KG1 (cell line): ENCODE results near the gene PDAP1.
"Not testable (repeated sequence)": the region's sequence is repeated elsewhere in the genome, so short reads cannot be mapped to it uniquely, and the experiment has no call there.

Source experiments
- DNase-seq: peaks from one replicate; lab custom pipeline; 2025; lab: John Stamatoyannopoulos, UW

Gene PDAP1

DNA sequence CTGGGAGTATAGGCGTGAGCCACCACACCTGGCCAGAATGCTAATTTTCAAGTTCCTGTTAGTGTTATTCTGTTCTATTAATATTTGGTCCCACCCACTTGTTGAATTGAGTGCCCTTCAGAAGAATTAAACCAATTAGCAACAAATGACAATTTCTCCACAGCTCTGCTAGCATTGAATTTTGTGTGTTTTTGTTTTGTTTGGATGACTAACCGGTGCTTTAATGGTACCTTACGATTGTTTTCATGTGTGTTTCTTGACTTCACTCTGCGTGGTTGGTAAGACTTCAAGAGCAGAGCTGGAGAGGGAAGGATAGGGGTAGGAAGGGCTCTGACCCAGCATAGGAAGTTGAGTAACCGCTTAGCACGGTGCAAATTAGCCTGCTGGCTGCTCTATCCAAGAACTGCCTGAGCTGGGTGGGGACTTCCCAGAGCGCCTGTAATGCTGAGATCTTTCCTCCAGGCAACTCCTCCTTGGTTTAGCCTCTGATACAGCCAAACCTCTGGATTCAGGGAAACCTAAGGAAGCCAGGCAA is 29.3 kb downstream of the PDAP1 start:
- DNase-seq: no peak

DNA sequence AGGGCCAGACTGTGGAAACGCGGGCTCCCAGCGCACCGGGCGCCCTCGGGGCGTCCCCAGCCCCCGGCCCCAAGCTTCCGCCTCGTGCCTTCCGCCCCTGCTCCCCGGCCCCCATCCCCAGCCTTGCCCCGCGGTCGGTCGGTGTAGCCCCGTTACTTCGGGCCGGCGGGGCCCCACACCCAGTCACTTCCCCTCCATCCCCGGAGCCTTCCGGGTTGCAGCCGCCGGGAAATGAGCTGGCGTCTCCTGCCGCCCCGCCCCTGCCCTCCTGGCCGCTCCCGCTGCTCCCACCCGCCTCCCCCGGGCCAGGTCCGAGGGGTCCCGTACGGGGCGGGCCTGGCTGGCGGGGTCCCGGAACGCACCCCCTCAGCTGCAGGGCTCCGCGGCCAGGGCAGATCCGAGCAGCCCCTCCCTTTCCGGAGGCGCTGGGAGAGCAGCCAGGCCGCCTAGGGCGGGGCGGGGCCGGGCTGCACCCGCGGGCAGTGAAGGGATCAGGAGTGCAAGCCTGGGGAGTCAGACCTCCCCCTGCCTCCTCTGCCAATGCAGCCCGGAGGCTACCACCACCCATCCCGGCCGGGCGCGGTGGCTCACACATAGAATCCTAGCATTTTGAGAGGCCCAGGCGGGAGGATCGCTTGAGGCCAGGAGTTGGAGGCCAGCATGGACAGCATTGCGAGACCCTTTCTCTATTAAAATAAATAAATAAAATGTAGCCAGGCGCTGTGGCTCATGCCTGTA is 33.2 kb downstream of the PDAP1 start:
- DNase-seq: no peak

DNA sequence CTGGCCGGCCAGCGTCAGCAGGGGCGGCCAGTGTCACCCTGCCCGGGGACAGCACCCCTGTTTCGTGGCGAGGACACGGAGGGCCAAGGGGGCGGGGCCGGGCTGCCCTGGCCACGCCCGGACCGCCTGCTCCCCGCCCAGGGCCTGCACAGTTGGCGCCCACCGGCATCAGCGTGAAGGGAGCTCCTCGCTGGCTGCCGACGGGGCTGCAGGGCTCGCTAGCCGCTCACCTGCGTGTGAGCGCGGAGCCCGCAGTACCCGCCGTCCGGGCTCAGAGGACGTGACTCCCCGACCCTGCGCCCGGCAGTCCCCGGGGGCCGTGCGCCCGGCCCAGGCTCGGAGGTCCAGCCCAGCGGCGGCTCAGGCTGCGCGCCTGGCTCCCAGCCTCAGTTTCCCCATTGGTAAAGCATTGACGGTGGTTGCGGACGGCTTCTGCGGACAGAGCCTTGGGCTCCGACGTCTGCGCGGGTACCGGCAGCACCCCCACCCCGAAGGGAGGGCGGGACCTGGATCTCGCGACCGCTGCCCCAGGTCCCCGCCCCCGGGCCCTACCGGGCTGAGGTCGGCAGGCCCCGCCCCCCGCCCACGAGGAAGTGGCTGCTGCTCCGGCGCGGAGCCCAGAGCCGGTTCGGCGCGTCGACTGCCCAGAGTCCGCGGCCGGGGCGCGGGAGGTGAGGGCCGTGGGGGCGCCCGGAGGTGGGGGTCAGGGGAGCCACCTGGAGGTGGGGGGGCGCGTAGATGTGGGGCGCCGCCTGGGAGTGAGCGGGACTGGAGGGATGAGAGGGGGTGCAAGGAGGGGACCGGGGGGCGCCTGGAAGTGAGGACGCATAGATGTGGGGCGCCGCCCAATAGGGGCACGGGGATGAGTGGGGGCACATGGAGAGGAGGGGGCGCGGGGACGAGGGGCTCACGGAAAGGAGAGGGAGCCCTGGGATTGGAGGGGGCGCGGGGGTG is 34.0 kb downstream of the PDAP1 start, which contains the start of gene ARPC1B:
Gene ARPC1B, plus strand, starts transcription at position 620 of the 954 bp plus-strand sequence. CDS start 10,985 bp downstream, outside the sequence.
- DNase-seq: peak; percentile 9

DNA sequence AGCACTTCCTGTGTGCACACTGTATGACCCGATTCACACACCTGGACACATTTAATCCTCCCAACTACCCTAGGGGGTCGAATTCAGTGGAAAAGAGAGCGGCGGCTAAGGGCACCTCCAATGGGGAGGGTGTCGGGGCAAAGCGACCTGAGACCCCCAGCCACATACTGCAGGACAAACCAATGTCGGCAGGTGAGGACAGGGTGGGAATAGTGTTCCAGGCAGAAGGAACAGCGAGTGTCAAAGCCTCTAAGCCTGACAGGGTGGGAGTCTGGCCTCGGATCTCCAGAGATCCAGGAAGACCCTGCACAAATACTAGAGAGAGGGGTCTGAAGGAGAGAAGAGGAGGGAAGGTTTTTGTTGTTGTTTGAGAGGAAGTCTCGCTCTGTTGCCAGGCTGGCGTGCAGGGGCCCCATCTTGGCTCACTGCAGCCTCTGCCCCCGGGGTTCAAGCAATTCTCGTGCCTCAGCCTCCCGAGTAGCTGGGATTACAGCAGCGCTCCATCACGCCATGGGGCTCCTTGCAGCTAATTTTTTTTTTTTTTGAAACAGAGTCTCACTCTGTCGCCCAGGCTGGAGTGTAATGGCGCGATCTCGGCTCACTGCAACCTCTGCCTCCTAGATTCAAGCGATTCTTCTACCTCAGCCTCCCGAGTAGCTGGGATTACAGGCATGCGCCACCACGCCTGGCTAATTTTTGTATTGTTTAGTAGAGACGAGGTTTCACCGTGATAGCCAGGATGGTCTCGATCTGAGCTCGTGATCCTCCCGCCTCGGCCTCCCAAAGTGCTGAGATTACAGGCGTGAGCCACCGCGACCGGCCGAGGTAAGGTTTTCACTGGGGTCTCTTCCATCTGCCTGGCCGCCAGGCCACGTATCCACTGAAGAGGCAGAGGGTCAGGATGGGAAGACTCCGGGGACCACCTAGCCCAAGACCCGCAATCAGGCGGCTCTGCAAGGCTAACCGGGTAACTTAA is 35.0 kb downstream of the PDAP1 start:
- DNase-seq: no peak

DNA sequence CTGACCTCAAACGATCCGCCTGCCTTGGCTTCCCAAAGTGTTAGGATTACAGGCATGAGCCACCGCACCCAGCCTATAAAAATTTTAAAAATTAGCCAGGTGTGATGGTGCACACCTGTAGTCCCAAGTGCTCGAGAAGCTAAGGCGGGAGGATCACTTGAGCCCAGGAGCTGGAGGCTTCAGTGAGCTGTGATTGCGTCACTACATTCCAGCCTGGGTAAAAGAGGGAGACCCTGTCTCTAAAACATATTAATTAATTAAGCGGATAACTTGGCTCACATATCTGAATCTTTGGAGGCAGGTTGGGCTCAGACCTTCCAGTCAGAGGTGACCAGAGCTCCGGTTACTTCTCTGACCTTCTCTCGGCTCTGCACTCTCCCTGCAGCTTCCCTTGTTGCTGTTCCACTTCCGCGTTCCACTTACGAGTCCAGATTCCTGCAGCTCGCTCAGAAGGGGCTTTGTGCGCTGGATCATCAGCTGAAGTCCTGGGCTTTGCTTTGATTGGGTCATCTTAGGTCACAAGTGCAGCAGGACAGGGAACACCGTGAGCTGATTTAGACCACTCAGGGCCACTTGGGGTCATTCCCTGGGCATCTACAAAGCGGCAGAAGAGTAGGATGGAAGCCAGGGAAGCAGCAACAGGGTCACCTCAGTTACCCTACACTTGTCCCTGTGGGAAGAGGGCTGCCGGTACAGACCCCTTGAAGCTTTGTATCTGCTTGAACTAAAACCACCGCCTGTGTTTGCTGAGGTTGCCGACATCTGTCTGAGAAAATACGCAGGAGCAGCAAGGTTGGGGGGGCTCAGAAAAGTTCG is 35.9 kb downstream of the PDAP1 start:
- no peak for DNase-seq

DNA sequence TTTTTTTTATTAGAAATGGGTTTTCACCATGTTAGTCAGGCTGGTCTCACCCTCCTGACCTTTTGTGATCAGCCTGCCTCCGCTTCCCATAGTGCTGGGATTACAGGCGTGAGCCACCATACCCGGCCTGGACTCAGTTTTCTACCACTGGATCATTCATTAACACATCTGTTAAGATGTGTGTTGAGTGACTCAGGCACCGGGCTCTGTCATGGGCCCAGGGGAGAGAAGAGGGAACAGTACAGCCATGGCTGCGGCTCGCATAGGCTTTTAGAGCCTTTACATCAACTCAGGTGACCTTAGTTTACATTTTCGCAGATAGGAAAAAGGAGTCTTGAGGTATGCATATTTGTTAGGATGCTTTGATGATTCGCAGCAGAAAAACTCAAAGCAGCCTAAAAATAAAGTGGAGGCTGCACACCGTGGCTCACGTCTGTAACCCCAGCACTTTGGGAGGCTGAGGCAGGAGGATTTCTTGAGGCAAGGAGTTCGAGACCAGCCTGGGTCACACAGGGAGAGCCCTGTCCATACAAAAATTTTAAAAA is 36.9 kb downstream of the PDAP1 start:
- no peak for DNase-seq

DNA sequence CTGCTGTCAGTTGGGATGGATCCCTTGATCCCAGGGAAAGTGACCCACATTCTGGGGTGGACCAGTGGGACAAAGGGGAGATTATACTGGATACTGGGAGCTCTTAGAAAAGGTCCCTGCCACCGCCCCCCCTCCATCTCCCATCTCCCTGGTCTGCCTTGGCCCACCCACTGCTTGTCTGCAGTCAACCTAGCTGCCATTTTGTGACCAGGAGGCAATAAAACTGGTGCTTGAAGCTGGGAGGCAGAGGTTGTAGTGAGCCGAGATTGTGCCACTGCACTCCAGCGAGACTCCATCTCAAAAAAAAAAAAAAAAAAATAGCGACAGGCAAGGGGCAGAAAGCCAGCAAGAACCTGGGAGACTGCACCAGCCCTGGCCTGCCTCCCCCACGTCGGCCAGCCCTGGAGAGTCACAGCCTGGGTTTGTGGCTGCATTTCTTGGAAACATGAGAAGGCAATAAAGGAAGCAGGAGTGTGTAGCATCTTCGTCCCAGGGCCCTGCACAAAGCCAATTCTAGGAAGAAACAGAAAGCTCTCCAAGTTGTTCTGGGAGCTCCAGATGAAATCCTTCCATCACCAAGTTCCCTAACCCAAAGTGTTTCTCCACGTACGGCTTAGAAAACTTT is 38.5 kb downstream of the PDAP1 start:
- DNase-seq: no peak

DNA sequence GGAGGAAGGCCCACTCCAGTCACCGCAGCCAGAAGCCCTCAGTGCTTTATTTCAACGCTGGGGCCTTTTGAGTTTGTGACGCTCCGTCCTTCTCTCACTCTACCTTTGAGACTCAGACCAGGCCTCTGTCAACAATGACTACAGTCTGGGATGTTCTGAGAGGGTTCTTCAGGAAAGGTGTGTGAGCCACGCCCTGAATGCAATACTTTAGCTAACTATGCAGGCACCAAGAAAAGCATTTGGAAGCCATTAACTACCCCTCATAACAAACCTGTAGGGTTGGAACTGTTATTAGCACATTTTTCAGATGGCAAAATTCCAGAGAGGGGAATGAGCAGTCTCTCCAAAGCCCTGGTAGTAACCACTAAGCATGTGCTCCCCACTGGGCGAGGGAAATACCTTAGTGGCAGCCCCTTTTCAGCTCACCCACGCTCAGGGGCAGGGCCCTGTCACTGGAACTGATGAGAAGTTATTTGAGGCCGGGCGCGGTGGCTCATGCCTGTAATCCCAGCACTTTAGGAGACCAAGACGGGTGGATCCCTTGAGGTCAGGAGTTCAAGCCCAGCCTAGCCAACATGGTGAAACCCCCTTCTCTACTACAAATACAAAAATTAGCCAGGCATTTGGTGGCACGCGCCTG is 39.5 kb downstream of the PDAP1 start:
- DNase-seq: no peak

DNA sequence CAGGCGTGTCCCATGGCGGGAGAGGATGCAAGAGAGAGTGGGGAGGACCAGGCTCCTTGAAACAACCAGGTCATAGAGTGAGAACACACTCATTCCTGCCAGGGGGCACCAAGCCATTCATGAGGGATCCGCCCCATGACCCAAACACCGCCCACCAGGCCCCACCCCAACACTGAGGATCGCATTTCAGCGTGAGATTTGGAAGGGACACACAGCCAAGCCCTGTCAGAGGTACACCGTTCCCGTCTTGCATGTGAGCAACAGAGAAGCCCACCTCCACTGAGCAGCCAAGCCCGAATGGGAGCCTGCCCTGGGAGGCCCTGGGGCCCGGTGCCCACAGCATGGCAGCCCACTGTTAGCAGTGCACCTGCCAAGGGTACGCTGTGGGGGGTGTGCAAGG is 41.8 kb downstream of the PDAP1 start:
- no peak for DNase-seq

DNA sequence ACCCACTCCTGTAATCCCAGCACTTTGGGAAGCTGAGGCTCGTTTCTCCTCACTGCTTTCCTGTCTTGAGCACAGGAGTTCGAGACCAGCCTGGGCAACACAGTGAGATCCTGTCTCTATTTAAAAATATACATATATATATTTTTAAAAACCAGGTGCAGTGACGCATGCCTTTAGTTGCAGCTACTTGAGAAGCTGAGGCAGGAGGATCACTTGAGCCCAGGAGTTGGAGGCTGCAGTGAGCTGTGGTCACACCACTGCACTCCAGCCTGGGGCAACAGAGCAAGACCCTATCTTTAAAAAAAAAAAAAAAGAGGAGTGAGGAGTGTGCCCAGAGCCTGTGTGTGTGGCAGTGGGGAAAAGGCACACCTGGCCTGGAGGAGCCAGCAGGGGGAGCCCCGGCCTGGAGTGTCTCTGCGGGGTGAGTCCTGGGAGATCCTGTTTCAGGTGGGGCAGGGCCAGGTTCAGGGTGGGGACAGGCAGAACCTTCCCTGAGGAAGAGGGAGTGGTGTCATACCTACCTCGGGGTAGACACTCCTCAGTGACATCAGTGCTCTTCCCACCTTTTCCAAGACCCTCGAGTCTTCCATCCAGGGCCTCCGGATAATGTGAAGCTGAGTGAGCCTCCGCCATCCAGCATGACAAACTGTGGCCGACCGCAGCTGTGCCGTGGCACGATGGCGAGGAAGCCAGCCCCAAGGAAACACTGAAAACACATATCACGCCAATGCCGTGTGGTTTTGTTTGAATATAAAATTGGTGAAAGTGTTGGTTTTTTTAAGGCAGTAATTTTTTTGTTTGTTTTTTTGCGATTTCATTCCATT is 42.9 kb downstream of the PDAP1 start:
- no peak for DNase-seq

DNA sequence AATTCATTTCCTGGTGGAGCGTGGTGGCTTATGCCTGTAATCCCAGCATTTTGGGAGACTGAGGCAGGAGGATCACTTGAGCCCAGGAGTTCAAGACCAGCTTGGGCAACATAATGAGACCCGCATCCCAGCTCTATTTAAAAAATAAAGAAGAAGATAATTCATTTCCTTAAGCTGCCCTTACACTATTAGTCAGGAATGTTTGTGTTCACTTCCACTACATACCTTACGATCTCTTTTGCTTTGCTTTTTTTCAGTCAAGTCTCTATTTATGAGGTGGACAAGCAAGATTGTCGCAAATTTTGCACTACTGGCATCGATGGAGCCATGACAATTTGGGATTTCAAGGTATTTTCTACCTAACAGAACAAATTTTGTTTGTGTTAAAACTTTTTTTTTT is 45.1 kb downstream of the PDAP1 start:
- DNase-seq: no peak

DNA sequence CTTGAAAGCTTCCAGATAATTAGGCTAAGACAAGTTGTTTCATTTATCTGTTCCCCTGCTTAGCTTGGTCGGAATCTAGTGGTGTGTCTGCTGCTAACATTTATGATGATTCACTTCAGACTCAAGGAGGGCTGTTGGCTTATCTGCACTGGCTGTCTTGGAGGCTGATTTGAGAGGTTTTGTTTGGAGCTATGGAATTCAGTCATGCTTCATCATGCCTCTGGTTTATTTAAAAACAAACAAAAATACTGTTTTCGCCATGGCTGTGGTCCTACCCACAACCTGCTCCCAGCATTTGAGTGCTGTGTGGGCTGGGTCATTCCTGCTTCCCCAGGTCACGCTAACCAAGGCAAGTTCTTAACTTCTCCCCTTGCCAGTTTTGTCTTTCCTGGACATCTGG is 45.6 kb downstream of the PDAP1 start:
- DNase-seq: no peak

DNA sequence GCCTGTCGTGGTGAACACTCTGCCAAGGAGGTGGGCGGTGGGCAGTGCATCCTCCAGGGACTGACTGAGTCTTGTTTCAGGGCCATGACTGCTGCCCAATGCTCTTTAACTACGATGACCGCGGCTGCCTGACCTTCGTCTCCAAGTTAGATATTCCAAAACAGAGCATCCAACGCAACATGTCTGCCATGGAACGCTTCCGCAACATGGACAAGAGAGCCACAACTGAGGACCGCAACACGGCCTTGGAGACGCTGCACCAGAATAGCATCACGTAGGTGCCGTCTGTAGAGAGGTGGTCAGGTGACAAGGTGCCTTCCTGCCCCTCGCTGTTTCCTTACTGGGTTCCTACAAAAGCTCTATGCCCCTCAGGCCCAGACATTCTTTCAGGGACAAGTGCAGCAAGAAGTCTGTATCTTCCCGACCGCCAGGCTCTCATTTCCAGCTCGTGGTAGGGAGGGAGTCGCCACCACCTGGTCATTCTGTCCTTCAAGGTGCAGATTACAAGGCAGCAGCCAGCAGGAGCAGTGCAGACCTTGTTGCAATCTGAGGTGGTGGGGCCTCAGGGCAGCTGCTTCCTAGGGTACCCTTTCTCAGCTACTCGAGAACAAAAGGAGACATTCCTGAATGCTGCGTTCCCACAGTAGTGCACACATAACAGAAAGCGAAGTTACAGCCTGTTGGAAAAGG is 48.8 kb downstream of the PDAP1 start:
- no peak for DNase-seq

DNA sequence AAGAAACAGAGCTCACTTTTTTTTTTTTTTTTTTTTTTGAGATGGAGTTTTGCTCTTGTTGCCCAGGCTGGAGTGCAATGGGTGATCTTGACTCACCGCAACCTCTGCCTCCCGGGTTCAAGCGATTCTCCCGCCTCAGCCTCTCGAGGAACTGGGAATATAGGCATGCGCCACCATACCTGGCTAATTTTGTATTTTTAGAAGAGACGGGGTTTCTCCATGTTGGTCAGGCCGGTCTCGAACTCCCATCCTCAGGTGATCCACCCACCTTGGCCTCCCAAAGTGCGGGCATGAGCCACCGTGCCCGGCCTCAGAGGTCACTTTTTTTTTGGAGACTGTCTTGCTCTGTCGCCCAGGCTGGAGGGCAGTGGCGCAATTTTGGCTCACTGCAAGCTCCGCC is 49.9 kb downstream of the PDAP1 start:
- not testable (repeated sequence) for DNase-seq

DNA sequence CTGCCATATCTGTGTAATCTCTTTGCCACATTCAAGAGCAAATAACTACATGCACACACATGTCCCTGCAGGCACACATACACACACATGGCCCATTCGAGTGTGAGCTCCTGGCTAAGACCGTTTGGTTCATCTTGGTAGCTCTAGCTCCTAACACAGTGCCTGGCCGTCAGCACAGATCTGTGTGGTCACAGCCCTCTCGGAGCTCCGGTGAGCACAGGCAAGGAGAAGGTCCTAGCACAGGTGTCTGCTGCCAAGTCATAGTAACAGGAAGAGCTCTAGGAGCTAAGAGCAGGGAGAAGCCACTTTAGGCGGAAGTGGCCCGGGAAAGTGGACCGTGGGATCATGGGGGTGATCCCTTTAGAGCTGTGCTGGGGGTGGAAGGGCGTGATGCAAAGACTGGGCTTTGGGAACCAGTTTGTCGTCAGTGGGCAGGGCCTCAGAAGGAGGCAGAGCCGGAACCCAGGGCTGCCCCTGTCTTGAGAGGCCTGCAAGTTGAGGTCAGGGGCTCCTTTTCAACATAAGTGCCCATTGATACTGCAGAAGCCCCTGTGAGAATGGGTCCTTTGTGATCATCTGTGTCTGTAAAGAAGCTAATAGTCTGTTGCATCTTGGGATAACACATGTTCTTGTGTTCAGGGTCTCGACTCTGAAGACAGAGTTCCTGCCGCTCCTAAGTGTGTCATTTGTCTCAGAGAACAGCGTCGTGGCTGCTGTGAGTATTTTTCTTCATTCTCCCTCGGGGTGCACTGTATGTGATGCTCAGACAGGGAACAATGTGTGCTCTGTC is 50.5 kb downstream of the PDAP1 start:
- DNase-seq: no peak

DNA sequence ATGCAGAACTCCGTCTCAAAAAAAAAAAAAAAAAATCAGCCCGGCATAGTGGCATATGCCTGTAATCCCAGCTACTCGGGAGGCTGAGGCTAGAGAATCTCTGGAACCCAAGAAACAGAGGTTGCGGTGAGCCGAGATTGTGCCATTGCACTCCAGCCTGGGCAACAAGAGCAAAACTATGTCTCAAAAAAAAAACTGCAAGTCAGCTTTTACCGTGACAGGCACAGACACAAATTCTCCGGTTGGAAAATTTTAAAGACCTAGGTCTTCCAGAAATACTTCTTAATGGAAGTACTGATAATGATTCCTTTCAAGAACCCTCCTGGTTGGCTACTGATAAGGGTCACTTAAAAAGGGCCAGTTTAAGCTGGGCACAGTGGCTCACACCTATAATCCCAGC is 53.3 kb downstream of the PDAP1 start:
- no peak for DNase-seq

DNA sequence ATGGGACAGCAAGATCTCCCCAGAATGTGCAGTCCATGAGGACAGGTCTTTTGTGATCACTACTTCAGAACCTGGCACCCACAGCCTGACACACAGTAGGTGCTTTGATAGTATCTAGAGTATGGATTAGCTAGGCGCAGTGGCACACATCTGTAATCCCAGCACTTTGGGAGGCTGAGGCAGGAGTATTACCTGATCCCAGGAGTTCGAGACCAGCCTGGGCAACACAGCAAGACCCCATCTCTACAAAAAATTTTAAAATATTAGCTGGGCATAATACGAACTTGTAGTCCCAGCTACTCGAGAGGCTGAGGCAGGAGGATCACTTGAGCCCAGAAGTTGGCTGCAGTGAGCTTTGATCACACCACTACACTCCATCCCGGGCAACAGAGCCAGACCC is 56.1 kb downstream of the PDAP1 start:
- DNase-seq: no peak
